Mesenchymal stem cell (in vitro differentiated cells and primary cell): ENCODE results near the gene WIPF3.
A peak's percentile ranks its signal among the peaks of the same experiment; 100 is the strongest.

ENCODE experiments used
- DNase-seq: peaks from one replicate; pipeline ENCODE4 v3.0.0-alpha.2; 2013
- H2AFZ ChIP-seq: one replicate; pipeline ENCODE4 v1.6.1; 2013; ENCODE audit warnings: low read depth, mild to moderate bottlenecking, control low read depth, inconsistent platforms, low read length, moderate library complexity
- H2AK5ac ChIP-seq: 2 replicates; pipeline ENCODE4 v1.6.1; 2013; ENCODE audit warnings: low read length, moderate library complexity, mild to moderate bottlenecking, inconsistent platforms; ENCODE audit not compliant: severe bottlenecking
- H2BK120ac ChIP-seq: one replicate; pipeline ENCODE4 v1.6.1; 2013; ENCODE audit warnings: low read depth, mild to moderate bottlenecking, inconsistent platforms, low read length, moderate library complexity
- H2BK12ac ChIP-seq, 2 experiments: one replicate each; pipeline ENCODE4 v1.6.1; 2013; ENCODE audit warnings: inconsistent platforms in 2 of 2, low read length in 2 of 2, mild to moderate bottlenecking in 2 of 2, moderate library complexity in 2 of 2, control low read depth in 1 of 2
- H2BK15ac ChIP-seq: one replicate; pipeline ENCODE4 v1.6.1; 2013; ENCODE audit warnings: mild to moderate bottlenecking, low read depth, inconsistent platforms; ENCODE audit not compliant: poor library complexity, severe bottlenecking
- H2BK5ac ChIP-seq: 2 replicates; pipeline ENCODE4 v1.6.1; 2013; ENCODE audit warnings: low read depth, mild to moderate bottlenecking, low read length, control low read depth, inconsistent platforms; ENCODE audit not compliant: poor library complexity, severe bottlenecking
- H3K14ac ChIP-seq, 2 experiments: one replicate each; pipeline ENCODE4 v1.6.1; 2013; ENCODE audit warnings: inconsistent platforms in 2 of 2, low read length in 2 of 2, control low read depth in 1 of 2, mild to moderate bottlenecking in 1 of 2, moderate library complexity in 1 of 2
- H3K18ac ChIP-seq, 2 experiments: one replicate each; pipeline ENCODE4 v1.6.1; 2013; ENCODE audit warnings: inconsistent platforms in 2 of 2, low read length in 2 of 2, control low read depth in 1 of 2, low read depth in 1 of 2, mild to moderate bottlenecking in 1 of 2
- H3K23ac ChIP-seq, 2 experiments: one replicate each; pipeline ENCODE4 v1.6.1; 2013; ENCODE audit warnings: inconsistent platforms in 2 of 2, low read length in 2 of 2, mild to moderate bottlenecking in 2 of 2, moderate library complexity in 2 of 2, control low read depth in 1 of 2
- H3K27ac ChIP-seq: 2 replicates; pipeline ENCODE4 v1.5.1; 2013; ENCODE audit warnings: mild to moderate bottlenecking, moderate library complexity, low read length, control low read depth, inconsistent platforms; ENCODE audit not compliant: poor library complexity, severe bottlenecking
- H3K27me3 ChIP-seq, 2 experiments: 2 replicates each; pipeline versions ENCODE4 v1.6.1 to v1.7.0; 2013; ENCODE audit warnings: low read length in 2 of 2, mild to moderate bottlenecking in 2 of 2, moderate library complexity in 2 of 2, control low read depth in 1 of 2, inconsistent platforms in 1 of 2; ENCODE audit not compliant: control insufficient read depth in 1 of 2, insufficient read depth in 1 of 2
- H3K36me3 ChIP-seq, 2 experiments: 2 replicates each; pipeline versions ENCODE4 v1.6.1 to v1.7.0; 2013; ENCODE audit warnings: low read length in 2 of 2, control low read depth in 1 of 2, inconsistent platforms in 1 of 2, low read depth in 1 of 2, mild to moderate bottlenecking in 1 of 2; ENCODE audit not compliant: insufficient read depth in 2 of 2, control insufficient read depth in 1 of 2
- H3K4ac ChIP-seq, 2 experiments: one replicate each; pipeline ENCODE4 v1.6.1; 2013; ENCODE audit warnings: inconsistent platforms in 2 of 2, low read length in 2 of 2, mild to moderate bottlenecking in 2 of 2, moderate library complexity in 2 of 2, control low read depth in 1 of 2, low read depth in 1 of 2
- H3K4me1 ChIP-seq: 2 replicates; pipeline ENCODE4 v1.6.1; 2013; ENCODE audit warnings: low read depth, low read length, control low read depth; ENCODE audit not compliant: control insufficient read depth, insufficient read depth
- H3K4me2 ChIP-seq: 2 replicates; pipeline ENCODE4 v1.6.1; 2013; ENCODE audit warnings: low read length, mild to moderate bottlenecking, inconsistent platforms; ENCODE audit not compliant: poor library complexity, severe bottlenecking
- H3K4me3 ChIP-seq, 2 experiments: 2 replicates each; pipeline versions ENCODE4 v1.5.1 to v1.7.0; 2013; ENCODE audit warnings: low read length in 2 of 2, mild to moderate bottlenecking in 2 of 2, control low read depth in 1 of 2, low read depth in 1 of 2; ENCODE audit not compliant: insufficient read depth in 1 of 2
- H3K79me1 ChIP-seq: replicated peaks from 2 replicates; pipeline ENCODE4 v1.6.1; 2013; ENCODE audit warnings: mild to moderate bottlenecking, control low read depth, low read length, inconsistent platforms; ENCODE audit not compliant: poor library complexity, severe bottlenecking
- H3K9ac ChIP-seq: 2 replicates; pipeline ENCODE4 v1.7.0; 2013; ENCODE audit warnings: mild to moderate bottlenecking, low read length, moderate library complexity
- H3K9me3 ChIP-seq: 2 replicates; pipeline ENCODE4 v1.7.0; 2013; ENCODE audit warnings: mild to moderate bottlenecking, low read length; ENCODE audit not compliant: control insufficient read depth
- H4K8ac ChIP-seq: one replicate; pipeline ENCODE4 v1.6.1; 2013; ENCODE audit warnings: inconsistent platforms, mild to moderate bottlenecking, low read length, moderate library complexity
- H4K91ac ChIP-seq: one replicate; pipeline ENCODE4 v1.6.1; 2013; ENCODE audit warnings: mild to moderate bottlenecking, low read length, inconsistent platforms
- WGBS: methylation state at CpG from one replicate; pipeline ENCODE4 v1.1.7; 2013; ENCODE audit warnings: mixed read lengths; 5-methylcytosine and 5-hydroxymethylcytosine counted together

The WIPF3 gene

GRCh38 chr7:29906200-29907022 lies 100.1 kb downstream of the WIPF3 start:
- 70% methylated on average over 2 of the region's 3 CpGs for WGBS
- H4K8ac ChIP-seq, result no peak overlapping the region
- no peak overlapping the region for H2BK5ac ChIP-seq

GRCh38 chr7:29914180-29914579 lies 107.9 kb downstream of the WIPF3 start:
- 94% methylated on average over 3 of the region's 4 CpGs for WGBS
- no peak overlapping the region for H3K9ac ChIP-seq
- no peak overlapping the region for H2BK15ac ChIP-seq
- no peak overlapping the region for H2BK5ac ChIP-seq
- H3K27me3 ChIP-seq, result no peaks in the 10 kb centered on the region
- H4K91ac ChIP-seq, result no peak overlapping the region
- DNase-seq, result no peak
- H3K4me3 ChIP-seq, result no peak overlapping the region
- no peak overlapping the region for H3K14ac ChIP-seq
- H4K8ac ChIP-seq, result no peak overlapping the region
- H2BK12ac ChIP-seq, result no peak overlapping the region
- H3K18ac ChIP-seq, result no peak overlapping the region
- H3K79me1 ChIP-seq, result peaks cover 5% of the 10 kb centered on the region
- peaks cover 9 to 14% of the 10 kb centered on the region in 2 experiments for H3K36me3 ChIP-seq
- no peak overlapping the region for H2AK5ac ChIP-seq
- H3K4me2 ChIP-seq, result no peak overlapping the region
- no peak overlapping the region for H2AFZ ChIP-seq
- H3K23ac ChIP-seq, result no peak overlapping the region
- H3K4ac ChIP-seq, result no peak overlapping the region
- H3K27ac ChIP-seq, result no peak overlapping the region
- H2BK120ac ChIP-seq, result no peak overlapping the region
- H3K4me1 ChIP-seq, result peaks cover 8% of the 10 kb centered on the region
- H3K9me3 ChIP-seq, result peaks cover 3% of the 10 kb centered on the region

More at GRCh38 chr7:29906200-29907022, 100.1 kb downstream of the WIPF3 start:
- Histone ChIP-seq H2BK120ac (no peak overlapping the region), H3K23ac (no peak overlapping the region), H3K18ac (no peak overlapping the region), H2AK5ac (no peak overlapping the region), H3K79me1 (no peaks in the 10 kb centered on the region), H3K27me3 (no peaks in the 10 kb centered on the region), H3K4ac (no peak overlapping the region), H3K4me1 (no peaks in the 10 kb centered on the region), H3K9me3 (peaks cover 34% of the 10 kb centered on the region), H3K14ac (no peak overlapping the region), H3K4me2 (no peak overlapping the region), H3K4me3 (no peak overlapping the region), H2AFZ (no peak overlapping the region), H2BK12ac (no peak overlapping the region), H2BK15ac (no peak overlapping the region), H3K36me3 (no peaks in the 10 kb centered on the region), H3K27ac (no peak overlapping the region), H4K91ac (no peak overlapping the region), H3K9ac (no peak overlapping the region)
- no peak for DNase-seq

- peaks cover 9 to 29% of the 10 kb centered on the region in 2 experiments for H3K36me3 ChIP-seq
- H4K8ac ChIP-seq, result no peak overlapping the region
- H3K9ac ChIP-seq, result peak overlapping the region; percentile 24
- H2BK120ac ChIP-seq, result no peak overlapping the region
- no peak overlapping the region for H2BK5ac ChIP-seq
- no peak overlapping the region for H3K4me3 ChIP-seq
- no peak overlapping the region for H3K4ac ChIP-seq
- no peak for DNase-seq
- peaks cover 10% of the 10 kb centered on the region for H3K4me1 ChIP-seq
- H2AK5ac ChIP-seq, result peak overlapping the region; percentile 44
- H3K23ac ChIP-seq, result no peak overlapping the region
- no peak overlapping the region for H4K91ac ChIP-seq
- no peaks in the 10 kb centered on the region for H3K27me3 ChIP-seq
- H2BK15ac ChIP-seq, result no peak overlapping the region
- peak overlapping the region; percentile 22 for H3K27ac ChIP-seq
- H3K18ac ChIP-seq, result no peak overlapping the region
- H3K79me1 ChIP-seq, result peaks cover 5% of the 10 kb centered on the region
- no peak overlapping the region for H3K14ac ChIP-seq
- H3K9me3 ChIP-seq, result no peaks in the 10 kb centered on the region
- no peak overlapping the region for H2BK12ac ChIP-seq
- H2AFZ ChIP-seq, result peak overlapping the region; percentile 5
- H3K4me2 ChIP-seq, result no peak overlapping the region
- 86% methylated on average over 6 of the region's 7 CpGs for WGBS
Observed at GRCh38 chr7:29915481-29916215, 109.3 kb downstream of the WIPF3 start.

GRCh38 chr7:29917641-29918040 lies 111.3 kb downstream of the WIPF3 start:
- H3K9me3 ChIP-seq, result no peaks in the 10 kb centered on the region
- H3K14ac ChIP-seq, result no peak overlapping the region
- H4K8ac ChIP-seq, result no peak overlapping the region
- H4K91ac ChIP-seq, result no peak overlapping the region
- no peak overlapping the region for H2AFZ ChIP-seq
- no peak overlapping the region for H3K23ac ChIP-seq
- no peak overlapping the region for H2AK5ac ChIP-seq
- no peak for DNase-seq
- no peak overlapping the region for H3K27ac ChIP-seq
- no peak overlapping the region for H3K18ac ChIP-seq
- WGBS, result 97% methylated on average over 4 of the region's 4 CpGs
- no peak overlapping the region for H2BK12ac ChIP-seq
- no peak overlapping the region for H3K4me2 ChIP-seq
- peaks cover 13 to 45% of the 10 kb centered on the region in 2 experiments for H3K36me3 ChIP-seq
- H3K4me1 ChIP-seq, result peaks cover 13% of the 10 kb centered on the region
- H3K79me1 ChIP-seq, result peaks cover 6% of the 10 kb centered on the region
- H3K9ac ChIP-seq, result no peak overlapping the region
- H3K27me3 ChIP-seq, result no peaks in the 10 kb centered on the region
- no peak overlapping the region for H2BK5ac ChIP-seq
- no peak overlapping the region for H3K4ac ChIP-seq
- H3K4me3 ChIP-seq, result no peak overlapping the region
- no peak overlapping the region for H2BK120ac ChIP-seq
- H2BK15ac ChIP-seq, result no peak overlapping the region
